GM19324 (cell line): ENCODE measurements around the gene PATE3.

Experiments used
- ATAC-seq: cut with Tn5 transposase; IDR thresholded peaks from one replicate; pipeline ENCODE4 v1.9.1; 2021; ENCODE audit warnings: mild to moderate bottlenecking, moderate library complexity; ENCODE audit not compliant: unreplicated experiment, low FRiP score

PATE3 gene

DNA sequence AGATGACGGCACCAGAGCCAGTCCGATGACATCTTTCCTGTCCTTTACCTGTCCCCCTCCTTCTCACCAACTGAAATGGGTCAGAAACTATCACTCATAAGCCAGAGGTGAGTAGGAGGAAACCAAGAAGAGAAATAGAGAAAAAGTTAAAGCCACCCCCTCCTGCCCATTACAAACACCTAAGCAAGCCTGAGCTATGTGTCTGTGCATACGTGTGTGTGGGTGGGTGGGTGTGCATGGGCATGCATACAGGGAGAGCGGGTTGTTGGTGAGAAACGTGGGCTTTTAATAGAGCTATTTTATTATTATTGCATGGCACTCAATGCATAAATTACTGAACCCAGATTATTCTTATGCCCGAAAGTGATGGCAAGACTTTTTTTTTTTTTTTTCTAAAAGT is 47.8 kb downstream of the PATE3 start:
- no peak for ATAC-seq
